Measurements from ENCODE around the gene MACROH2A2. TPM values are rescaled to one million over a fixed set of nuclear protein-coding genes. Genes with fewer than 3 reads are reported as not detected.

MACROH2A2 gene
- total RNA-seq, 1 donor from 2014 or later, result not detected

GRCh38 chr10:70085975-70086613 is 33.4 kb downstream of the MACROH2A2 start:
- CTCF ChIA-PET, result interaction anchor here (0.8 kb wide), 1 partner anchor 278 kb away, joined by 4 read pairs; no protein-coding TSS in a partner anchor
- TF ChIP-seq CTCF (IDR thresholded peaks at IDR 0.05), result no peak
- no peak overlapping the region for H3K27ac Mint-ChIP-seq
- no peak overlapping the region for H3K4me3 Mint-ChIP-seq
- DNase-seq, result no peak
- H3K36me3 Mint-ChIP-seq (ENCODE audit: low read depth), result no peaks in the 10 kb centered on the region
- H3K27me3 Mint-ChIP-seq, result peaks cover 2% of the 10 kb centered on the region
- intact Hi-C loops (cut with micrococcal nuclease), result no loop called here
- no peaks in the 10 kb centered on the region for H3K9me3 Mint-ChIP-seq
- H3K4me1 Mint-ChIP-seq, result no peaks in the 10 kb centered on the region
- ATAC-seq (ENCODE audit: low read depth), result no peak
- POLR2A ChIA-PET, result no interaction called here

- CTCF ChIA-PET, result no interaction called here
- no peaks in the 10 kb centered on the region for H3K4me1 Mint-ChIP-seq
- peaks cover 4% of the 10 kb centered on the region for H3K27me3 Mint-ChIP-seq
- ATAC-seq (ENCODE audit: low read depth), result no peak
- no peaks in the 10 kb centered on the region for H3K9me3 Mint-ChIP-seq
- H3K27ac Mint-ChIP-seq, result no peak overlapping the region
- DNase-seq, result no peak
- TF ChIP-seq CTCF (IDR thresholded peaks at IDR 0.05), result no peak
- intact Hi-C loops (cut with micrococcal nuclease), result no loop called here
- POLR2A ChIA-PET, result no interaction called here
- H3K36me3 Mint-ChIP-seq (ENCODE audit: low read depth), result no peaks in the 10 kb centered on the region
- H3K4me3 Mint-ChIP-seq, result no peak overlapping the region
Observed at GRCh38 chr10:70087616-70088307, 35.1 kb downstream of the MACROH2A2 start.

- no peak for ATAC-seq (ENCODE audit: low read depth)
- no peak overlapping the region for H3K4me3 Mint-ChIP-seq
- no peaks in the 10 kb centered on the region for H3K4me1 Mint-ChIP-seq
- no peak for DNase-seq
- intact Hi-C loops (cut with micrococcal nuclease), result no loop called here
- H3K9me3 Mint-ChIP-seq, result no peaks in the 10 kb centered on the region
- H3K27me3 Mint-ChIP-seq, result peaks cover 4% of the 10 kb centered on the region
- no peaks in the 10 kb centered on the region for H3K36me3 Mint-ChIP-seq (ENCODE audit: low read depth)
- CTCF ChIA-PET, result no interaction called here
- no peak for TF ChIP-seq CTCF (IDR thresholded peaks at IDR 0.05)
- H3K27ac Mint-ChIP-seq, result no peak overlapping the region
- POLR2A ChIA-PET, result no interaction called here
Observed at GRCh38 chr10:70088308-70088698, 35.7 kb downstream of the MACROH2A2 start.

GRCh38 chr10:70090013-70090412 is 37.4 kb downstream of the MACROH2A2 start:
- CTCF ChIA-PET, result no interaction called here

More at GRCh38 chr10:70090013-70090412, 37.4 kb downstream of the MACROH2A2 start:
- H3K9me3 Mint-ChIP-seq, result no peaks in the 10 kb centered on the region
- intact Hi-C loops (cut with micrococcal nuclease), result no loop called here
- ATAC-seq (ENCODE audit: low read depth) (no peak), DNase-seq (no peak)
- H3K4me1 Mint-ChIP-seq, result no peaks in the 10 kb centered on the region
- H3K36me3 Mint-ChIP-seq (ENCODE audit: low read depth), result no peaks in the 10 kb centered on the region
- peaks cover 4% of the 10 kb centered on the region for H3K27me3 Mint-ChIP-seq
- POLR2A ChIA-PET, result no interaction called here
- no peak overlapping the region for H3K4me3 Mint-ChIP-seq
- no peak overlapping the region for H3K27ac Mint-ChIP-seq
- no peak for TF ChIP-seq CTCF (IDR thresholded peaks at IDR 0.05)
